HepG2 (cell line): ENCODE results near the gene DIP2C. TPM values are rescaled to one million over a fixed set of nuclear protein-coding genes. Genes with fewer than 3 reads are reported as not detected.

Source experiments
- CCAR2 ChIP-seq: fragments of 200-400 bp; formaldehyde crosslinking; optimal IDR thresholded peaks from 2 replicates; pipeline ENCODE3; 2018; ENCODE audit warnings: low read depth, mild to moderate bottlenecking, low read length, moderate library complexity
- FOXJ3 ChIP-seq: sonication (generic); formaldehyde crosslinking; IDR thresholded peaks from 2 replicates; pipeline ENCODE4 v1.4.0; 2020; ENCODE audit warnings: missing genetic modification reagents, mild to moderate bottlenecking, borderline replicate concordance
- FOXK1 ChIP-seq: sonication (generic); formaldehyde crosslinking; IDR thresholded peaks from 2 replicates; pipeline ENCODE4 v1.4.0; 2020; ENCODE audit warnings: low read depth, missing genetic modification reagents, borderline replicate concordance
- MTA1 ChIP-seq: sonication (generic); formaldehyde crosslinking; IDR thresholded peaks from 2 replicates; pipeline ENCODE4 v1.4.0; 2020; ENCODE audit warnings: missing genetic modification reagents, mild to moderate bottlenecking, borderline replicate concordance
- SP5 ChIP-seq: IDR thresholded peaks from 2 replicates; pipeline ENCODE4 v1.6.1; 2016; ENCODE audit warnings: low read depth, borderline replicate concordance
- THAP9 ChIP-seq: sonication (generic); formaldehyde crosslinking; IDR thresholded peaks from 2 replicates; pipeline ENCODE4; 2020; ENCODE audit warnings: missing genetic modification reagents, mild to moderate bottlenecking, borderline replicate concordance
- ZBTB42 ChIP-seq: sonication (generic); formaldehyde crosslinking; IDR thresholded peaks from 2 replicates; pipeline ENCODE4 v1.5.0; 2020; ENCODE audit warnings: mild to moderate bottlenecking, missing genetic modification reagents
- ZNF558 ChIP-seq: sonication (generic); formaldehyde crosslinking; IDR thresholded peaks from 2 replicates; pipeline ENCODE4 v1.9.0; 2022; ENCODE audit warnings: mild to moderate bottlenecking, missing genetic modification reagents, borderline replicate concordance
- ZNF574 ChIP-seq: sonication (generic); formaldehyde crosslinking; IDR thresholded peaks from 2 replicates; pipeline ENCODE4 v1.4.0; 2020; ENCODE audit warnings: missing genetic modification reagents
- ZNF850 ChIP-seq: sonication (generic); formaldehyde crosslinking; conservative IDR thresholded peaks from 2 replicates; pipeline ENCODE4 v1.9.0; 2021; ENCODE audit warnings: mild to moderate bottlenecking, missing genetic modification reagents
- polyA plus RNA-seq, 8 experiments: library from polyadenylated mRNA; depleted of rRNA in 3 of 8; stranded (reverse) in 7 of 8; unstranded in 1 of 8; fragments of >200 nt; fragmentation: Illumina TruSeq in 4 of 8; extraction: Trizol in 4 of 8; gene quantifications; 2 replicates each; pipeline versions ENCODE4 v1.2.1 to v1.2.3, GENCODE V29; 2011 to 2016; ENCODE audit warnings: low read depth in 4 of 8, missing spikeins in 1 of 8, mixed read lengths in 1 of 8; ENCODE audit not compliant: insufficient read depth in 1 of 8
- total RNA-seq, 5 experiments: library from RNA; depleted of rRNA; stranded (reverse); fragments of >200 nt; fragmentation: Illumina TruSeq; extraction: Trizol; gene quantifications; 2 replicates each; pipeline ENCODE4 v1.2.3, GENCODE V29; 2016; ENCODE audit warnings: low read depth in 1 of 5

The DIP2C gene
- total and polyA plus RNA-seq, 2 of the 13 experiments (the other 11 are each of a cell fraction or from before 2014, with no cell fraction given), result 2.2 to 2.7 TPM

- no peak for TF ChIP-seq THAP9 (CRISPR knock-in tag)
- TF ChIP-seq ZNF850 (CRISPR knock-in tag), result no peak
- no peak for TF ChIP-seq CCAR2
- TF ChIP-seq SP5 (CRISPR knock-in tag), result peak; percentile 53
- no peak for TF ChIP-seq ZNF558 (CRISPR knock-in tag)
- 0 out of 2 replicates have a peak, but pooled peaks have one; percentile 23 for TF ChIP-seq ZBTB42 (CRISPR knock-in tag)
- TF ChIP-seq ZNF574 (CRISPR knock-in tag), result peak; percentile 42; the same call in 1 of the 2 replicates
- TF ChIP-seq FOXJ3 (CRISPR knock-in tag), result peak; percentile 36; the same call in 1 of the 2 replicates
- peak; percentile 71; the same call in 1 of the 2 replicates for TF ChIP-seq MTA1 (CRISPR knock-in tag)
- peak; percentile 25; the same call in 1 of the 2 replicates for TF ChIP-seq FOXK1 (CRISPR knock-in tag)
Measured at GRCh38 chr10:329361-330099, 359.9 kb downstream of the DIP2C start (continued).
